ENCODE results near the gene PCDHB9.
"Not testable (repeated sequence)": the region's sequence is repeated elsewhere in the genome, so short reads cannot be mapped to it uniquely, and the experiment has no call there.

DNA sequence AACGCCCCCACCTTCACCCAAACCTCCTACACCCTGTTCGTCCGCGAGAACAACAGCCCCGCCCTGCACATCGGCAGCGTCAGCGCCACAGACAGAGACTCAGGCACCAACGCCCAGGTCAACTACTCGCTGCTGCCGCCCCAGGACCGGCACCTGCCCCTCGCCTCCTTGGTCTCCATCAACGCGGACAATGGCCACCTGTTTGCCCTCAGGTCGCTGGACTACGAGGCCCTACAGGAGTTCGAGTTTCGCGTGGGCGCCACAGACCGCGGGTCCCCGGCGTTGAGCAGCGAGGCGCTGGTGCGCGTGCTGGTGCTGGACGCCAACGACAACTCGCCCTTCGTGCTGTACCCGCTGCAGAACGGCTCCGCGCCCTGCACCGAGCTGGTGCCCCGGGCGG, 37.9 kb downstream of the PCDHB9 start:
- TF ChIP-seq, protein P1, sequence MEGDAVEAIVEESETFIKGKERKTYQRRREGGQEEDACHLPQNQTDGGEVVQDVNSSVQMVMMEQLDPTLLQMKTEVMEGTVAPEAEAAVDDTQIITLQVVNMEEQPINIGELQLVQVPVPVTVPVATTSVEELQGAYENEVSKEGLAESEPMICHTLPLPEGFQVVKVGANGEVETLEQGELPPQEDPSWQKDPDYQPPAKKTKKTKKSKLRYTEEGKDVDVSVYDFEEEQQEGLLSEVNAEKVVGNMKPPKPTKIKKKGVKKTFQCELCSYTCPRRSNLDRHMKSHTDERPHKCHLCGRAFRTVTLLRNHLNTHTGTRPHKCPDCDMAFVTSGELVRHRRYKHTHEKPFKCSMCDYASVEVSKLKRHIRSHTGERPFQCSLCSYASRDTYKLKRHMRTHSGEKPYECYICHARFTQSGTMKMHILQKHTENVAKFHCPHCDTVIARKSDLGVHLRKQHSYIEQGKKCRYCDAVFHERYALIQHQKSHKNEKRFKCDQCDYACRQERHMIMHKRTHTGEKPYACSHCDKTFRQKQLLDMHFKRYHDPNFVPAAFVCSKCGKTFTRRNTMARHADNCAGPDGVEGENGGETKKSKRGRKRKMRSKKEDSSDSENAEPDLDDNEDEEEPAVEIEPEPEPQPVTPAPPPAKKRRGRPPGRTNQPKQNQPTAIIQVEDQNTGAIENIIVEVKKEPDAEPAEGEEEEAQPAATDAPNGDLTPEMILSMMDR (IDR thresholded peaks at IDR 0.05): not testable (repeated sequence)
- TF ChIP-seq POLR2A (IDR thresholded peaks at IDR 0.05); POLR2AphosphoS5 (IDR thresholded peaks at IDR 0.05; ENCODE audit: insufficient read depth in 1 of 2, low read depth in 1 of 2): not testable (repeated sequence)

Data from vagina (tissue), 2 donors.